RWPE1 (cell line): ENCODE results near the gene POLE3.
"Not testable (repeated sequence)": the region's sequence is repeated elsewhere in the genome, so short reads cannot be mapped to it uniquely, and the experiment has no call there.

ENCODE experiments used
- CTCF ChIA-PET: fragments of 350-600 bp; sonication (Branson Sonifier 250); formaldehyde crosslinking; extraction: SDS; loops from one replicate; lab custom pipeline; 2021; lab: Yijun Ruan, JAX
- POLR2A ChIA-PET: fragments of 400-600 bp; formaldehyde crosslinking; extraction: SDS; loops from one replicate; lab custom pipeline; 2020; ENCODE audit warnings: antibody characterized with exemption; ENCODE audit not compliant: low non-redundant PET; lab: Yijun Ruan, JAX
- DNase-seq: peaks from one replicate; pipeline ENCODE4 v3.0.0; 2012; ENCODE audit warnings: low spot score
- H3K27ac ChIP-seq: fragments of 450-650 bp; 2 replicates; pipeline ENCODE4 v1.5.1; 2017
- TF ChIP-seq, protein P1 (sequence below): fragments of 450-650 bp; conservative IDR thresholded peaks from 2 replicates; pipeline ENCODE4 v1.5.1; 2017; ENCODE audit warnings: low read depth, mild to moderate bottlenecking

POLE3 gene

DNA sequence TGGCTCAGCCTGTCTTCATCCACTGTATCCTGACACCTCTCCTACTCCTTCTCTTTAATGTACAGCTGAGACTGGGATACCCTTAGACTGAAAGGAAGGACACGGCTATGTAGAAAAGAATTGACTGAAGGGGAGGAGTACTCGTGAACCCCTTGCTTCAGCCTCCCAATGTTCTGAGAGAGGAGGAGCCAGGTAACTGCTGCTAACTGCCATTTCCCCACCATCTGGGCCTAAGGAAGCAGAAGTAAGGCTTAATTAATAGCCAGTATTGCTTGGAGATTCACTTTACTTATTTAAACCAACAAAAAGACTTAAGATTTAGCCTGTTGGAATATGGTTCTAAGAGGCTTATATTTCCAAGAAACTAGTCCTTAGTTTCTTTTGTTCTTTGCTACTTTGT, 34.3 kb upstream of the POLE3 start:
- ChIA-PET POLR2A (interaction anchor here (1.0 kb wide), 1 partner anchor 35 kb away, joined by 3 read pairs; the partner anchor contains the start of gene POLE3), CTCF (interaction anchor here (6.1 kb wide), 1 partner anchor 211 kb away, joined by 119 read pairs; no protein-coding TSS in a partner anchor)
- DNase-seq: no peak
- TF ChIP-seq, protein P1, sequence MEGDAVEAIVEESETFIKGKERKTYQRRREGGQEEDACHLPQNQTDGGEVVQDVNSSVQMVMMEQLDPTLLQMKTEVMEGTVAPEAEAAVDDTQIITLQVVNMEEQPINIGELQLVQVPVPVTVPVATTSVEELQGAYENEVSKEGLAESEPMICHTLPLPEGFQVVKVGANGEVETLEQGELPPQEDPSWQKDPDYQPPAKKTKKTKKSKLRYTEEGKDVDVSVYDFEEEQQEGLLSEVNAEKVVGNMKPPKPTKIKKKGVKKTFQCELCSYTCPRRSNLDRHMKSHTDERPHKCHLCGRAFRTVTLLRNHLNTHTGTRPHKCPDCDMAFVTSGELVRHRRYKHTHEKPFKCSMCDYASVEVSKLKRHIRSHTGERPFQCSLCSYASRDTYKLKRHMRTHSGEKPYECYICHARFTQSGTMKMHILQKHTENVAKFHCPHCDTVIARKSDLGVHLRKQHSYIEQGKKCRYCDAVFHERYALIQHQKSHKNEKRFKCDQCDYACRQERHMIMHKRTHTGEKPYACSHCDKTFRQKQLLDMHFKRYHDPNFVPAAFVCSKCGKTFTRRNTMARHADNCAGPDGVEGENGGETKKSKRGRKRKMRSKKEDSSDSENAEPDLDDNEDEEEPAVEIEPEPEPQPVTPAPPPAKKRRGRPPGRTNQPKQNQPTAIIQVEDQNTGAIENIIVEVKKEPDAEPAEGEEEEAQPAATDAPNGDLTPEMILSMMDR: no peak
- no peak overlapping the region for H3K27ac ChIP-seq

GRCh38 chr9:113437716-113438115, 27.2 kb upstream of the POLE3 start:
- POLR2A ChIA-PET, H3K27ac ChIP-seq, DNase-seq, CTCF ChIA-PET: not testable (repeated sequence)

GRCh38 chr9:113436728-113437515, 26.4 kb upstream of the POLE3 start:
- no peak overlapping the region for H3K27ac ChIP-seq
- DNase-seq: no peak
- CTCF ChIA-PET: no interaction called here
- POLR2A ChIA-PET: no interaction called here
- TF ChIP-seq, protein P1: no peak

DNA sequence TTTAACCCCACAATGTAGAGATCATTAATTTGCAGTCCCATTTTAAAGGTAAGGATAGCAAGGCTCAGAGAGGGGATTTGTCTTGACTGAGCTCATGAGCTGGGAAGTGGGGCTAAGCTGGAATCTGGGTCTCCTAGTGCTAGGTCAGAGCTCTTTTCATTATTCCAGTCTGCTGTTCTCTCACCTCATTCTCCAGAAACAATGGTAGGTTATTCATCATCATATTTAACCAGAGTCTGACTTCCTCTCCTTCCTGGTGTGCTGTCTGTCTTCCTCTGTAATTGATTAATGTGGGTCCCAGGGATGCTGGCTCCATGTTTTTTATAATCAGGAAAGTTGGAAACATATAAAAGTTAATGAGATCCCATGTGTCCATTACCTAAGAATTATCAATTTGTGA, 20.7 kb upstream of the POLE3 start:
- H3K27ac ChIP-seq: no peak overlapping the region
- DNase-seq: no peak
- ChIA-PET POLR2A (no interaction called here), CTCF (interaction anchor here (0.5 to 1.2 kb wide), 3 partner anchors 15 to 228 kb away, joined by 4 to 5 read pairs (median 4); no protein-coding TSS in a partner anchor)
- TF ChIP-seq, protein P1: no peak

DNA sequence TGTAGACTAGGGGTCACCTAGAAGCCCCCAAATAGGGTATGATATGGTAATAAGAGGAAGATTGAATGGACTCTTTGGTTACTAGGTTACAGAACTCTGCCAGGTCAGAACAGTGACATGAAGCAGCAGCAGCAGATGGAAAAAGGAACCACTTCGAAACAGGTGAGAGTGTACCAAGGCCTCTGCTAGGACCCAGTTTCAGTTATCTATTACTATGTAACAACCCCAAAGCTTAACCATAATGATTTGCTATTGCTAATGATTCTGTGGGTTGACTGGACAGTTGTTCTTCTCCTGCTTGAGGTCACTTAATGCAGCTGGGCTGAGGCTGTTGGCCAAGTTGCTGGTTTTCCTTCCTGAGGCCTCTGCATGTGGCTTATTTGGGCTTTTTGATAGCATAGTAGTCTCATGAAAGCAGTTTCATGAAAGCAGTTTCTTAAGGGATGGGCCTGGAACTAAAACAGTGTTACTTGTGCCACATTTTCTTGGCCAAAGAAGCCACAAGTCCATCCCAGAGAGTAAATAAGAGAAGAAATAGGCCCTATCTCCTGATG, 17.7 kb upstream of the POLE3 start:
- TF ChIP-seq, protein P1: no peak
- ChIA-PET POLR2A (no interaction called here), CTCF (no interaction called here)
- DNase-seq: no peak
- no peak overlapping the region for H3K27ac ChIP-seq

DNA sequence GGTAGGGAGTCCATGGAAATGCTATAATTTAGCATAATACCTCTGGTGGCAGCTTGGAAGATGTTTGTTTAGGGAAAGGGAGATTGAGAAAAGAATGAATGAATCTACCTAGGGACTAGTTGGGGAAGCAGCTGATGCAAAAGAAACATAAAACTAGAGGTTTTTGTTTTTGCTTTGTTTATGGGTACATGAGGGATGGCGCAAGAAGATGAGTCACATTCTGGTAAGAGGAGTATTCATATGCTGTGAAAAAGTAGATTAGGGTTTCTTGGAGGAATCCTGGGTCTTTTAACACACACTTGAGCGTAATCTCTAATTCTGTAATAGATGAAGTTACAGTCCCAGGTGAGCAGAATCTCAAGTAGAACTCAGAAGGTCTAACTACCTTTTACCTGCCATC, 17.2 kb upstream of the POLE3 start:
- POLR2A ChIA-PET: no interaction called here
- CTCF ChIA-PET: no interaction called here
- TF ChIP-seq, protein P1: no peak
- no peak overlapping the region for H3K27ac ChIP-seq
- DNase-seq: no peak

- ChIA-PET POLR2A (interaction anchor here (1.2 kb wide), 1 partner anchor 16 kb away, joined by 4 read pairs; the partner anchor contains the start of genes C9orf43 and POLE3), CTCF (no interaction called here)
- TF ChIP-seq, protein P1: no peak
- H3K27ac ChIP-seq: no peak overlapping the region
- no peak for DNase-seq
Measured at GRCh38 chr9:113426701-113427100, 16.2 kb upstream of the POLE3 start.
